GM23248 (cell line): ENCODE measurements around the gene METTL25.

Source experiments
- EZH2 ChIP-seq: fragments of 200-600 bp; sonication (generic); IDR thresholded peaks from 2 replicates; pipeline ENCODE4 v1.6.1; 2018; ENCODE audit warnings: antibody characterized with exemption, mild to moderate bottlenecking; ENCODE audit not compliant: insufficient read depth, poor library complexity, severe bottlenecking
- EZH2phosphoT487 ChIP-seq: fragments of 200-600 bp; sonication (generic); IDR thresholded peaks from 2 replicates; pipeline ENCODE4 v1.6.1; 2018; ENCODE audit warnings: antibody characterized with exemption, moderate library complexity, mild to moderate bottlenecking, low read depth; ENCODE audit not compliant: insufficient read depth

DNA sequence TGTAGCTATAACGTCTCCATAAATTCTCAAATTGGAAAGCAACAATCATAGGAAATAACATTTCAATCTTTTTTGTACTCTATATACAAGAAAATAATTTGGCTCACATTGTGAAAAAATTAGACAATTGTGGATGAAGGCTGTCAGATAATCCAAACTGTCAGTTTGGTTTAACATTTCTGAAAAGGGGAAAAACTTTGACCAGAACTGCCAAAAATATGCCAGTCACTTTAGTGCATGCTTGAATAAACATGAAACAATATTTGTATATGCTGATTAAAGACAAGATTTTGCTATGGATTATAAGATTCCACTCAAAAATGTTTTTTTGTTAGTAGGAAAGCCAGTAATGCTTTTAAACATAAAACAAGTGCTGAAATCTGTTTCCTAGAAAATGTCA is 39.1 kb upstream of the METTL25 start:
- TF ChIP-seq EZH2phosphoT487 (no peak), EZH2 (no peak)
